NCI-H226 (cell line): Measurements from ENCODE around the gene UNC13C.

Source experiments
- DNase-seq: peaks from one replicate; pipeline ENCODE4 v3.0.0-alpha.2; 2015

UNC13C gene

DNA sequence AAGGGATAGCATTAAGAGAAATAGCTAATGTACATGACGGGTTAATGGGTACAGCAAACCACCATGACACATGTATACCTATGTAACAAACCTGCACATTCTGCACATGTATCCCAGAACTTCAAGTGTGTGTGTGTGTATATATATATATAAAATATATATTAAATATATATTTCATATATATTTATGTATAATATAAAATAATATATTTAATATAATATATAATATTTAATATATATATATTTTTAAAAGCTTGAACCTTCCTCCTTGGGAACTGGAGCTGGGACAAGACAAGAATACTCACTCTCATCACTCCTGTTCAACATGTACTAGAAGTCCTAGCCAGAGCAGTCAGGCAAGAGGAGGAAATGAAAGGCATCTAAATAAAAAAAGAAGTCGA, 149.3 kb downstream of the UNC13C start:
- no peak for DNase-seq

- peak; percentile 9 for DNase-seq
Measured at GRCh38 chr15:54131410-54131809, 153.2 kb downstream of the UNC13C start.

DNA sequence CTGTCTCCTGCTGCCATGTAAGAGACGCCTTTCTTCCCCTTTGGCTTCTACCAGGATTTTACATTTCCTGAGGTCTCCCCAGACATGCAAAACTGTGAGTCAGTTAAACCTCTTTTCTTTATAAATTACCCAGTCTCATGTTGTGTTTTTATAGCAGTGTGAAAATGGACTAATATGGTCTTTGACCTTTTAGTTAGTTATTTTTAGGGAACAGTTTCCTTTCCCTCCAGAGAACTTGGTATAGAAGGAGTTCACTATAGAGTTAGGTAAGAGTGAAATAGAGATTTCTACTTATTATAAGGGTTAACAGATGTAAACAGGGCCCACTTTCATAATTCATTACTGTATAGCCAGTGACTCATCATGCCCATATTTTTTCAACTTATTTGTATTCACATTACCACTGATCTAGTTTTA, 170.9 kb downstream of the UNC13C start:
- no peak for DNase-seq

DNA sequence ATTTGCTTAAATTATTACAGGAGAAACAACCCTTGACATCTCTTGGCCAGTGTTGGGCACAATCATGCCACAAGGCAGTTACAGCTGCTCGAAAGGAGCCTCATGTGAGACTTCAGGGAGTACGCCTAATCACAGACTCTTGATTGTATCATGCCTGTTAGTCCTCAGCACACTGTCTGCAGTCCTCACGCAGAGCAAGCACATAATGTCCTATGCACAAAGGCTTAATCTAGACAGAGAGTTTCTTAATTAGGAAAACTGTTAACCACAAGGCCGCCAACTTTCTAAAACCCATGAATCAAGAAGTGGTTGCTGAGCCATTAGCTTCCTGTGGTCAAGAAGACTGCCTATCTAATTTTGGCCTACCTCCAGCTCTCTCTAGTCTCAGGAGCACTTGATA, 172.0 kb downstream of the UNC13C start:
- DNase-seq: peak; percentile 29

- DNase-seq: no peak
Measured at GRCh38 chr15:54159012-54159411, 180.8 kb downstream of the UNC13C start.

DNA sequence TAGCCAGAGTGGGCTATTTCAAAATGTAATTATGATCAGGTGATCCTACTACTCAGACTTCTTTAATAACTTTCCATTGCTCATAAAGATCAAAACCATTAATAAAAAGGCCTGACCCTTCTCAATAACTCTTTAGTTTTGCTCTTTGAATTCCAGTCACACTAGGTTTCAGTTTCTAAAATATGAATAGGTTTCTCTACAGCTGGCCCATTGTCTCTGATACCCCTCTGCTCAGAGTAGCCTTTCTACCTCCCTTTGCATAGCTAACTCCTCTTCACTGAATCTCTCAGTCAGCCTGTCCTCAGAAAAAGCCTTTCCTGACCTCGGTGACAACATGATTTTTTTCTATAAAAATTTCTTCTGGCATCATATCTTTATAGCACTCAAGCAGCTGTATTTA, 209.1 kb downstream of the UNC13C start:
- no peak for DNase-seq

DNA sequence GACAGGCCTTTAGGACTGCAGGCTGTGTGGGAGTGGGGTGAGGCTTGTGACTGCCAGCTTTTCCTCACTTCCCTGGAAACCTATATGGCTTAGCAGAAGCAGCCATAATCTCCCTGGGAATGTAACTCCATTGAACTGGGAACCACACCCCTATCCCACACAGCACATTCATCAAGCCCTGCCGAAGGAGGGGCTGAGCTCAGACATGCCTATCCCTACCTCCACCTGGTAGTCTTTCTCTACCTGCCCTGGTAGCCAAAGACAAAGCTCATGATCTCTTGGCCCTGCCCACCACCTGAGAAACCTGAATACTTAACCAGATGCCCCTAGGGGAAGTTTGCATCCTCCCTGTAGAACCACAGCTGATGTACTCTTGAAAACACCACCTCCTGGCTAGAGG, 219.8 kb downstream of the UNC13C start:
- DNase-seq: no peak

DNA sequence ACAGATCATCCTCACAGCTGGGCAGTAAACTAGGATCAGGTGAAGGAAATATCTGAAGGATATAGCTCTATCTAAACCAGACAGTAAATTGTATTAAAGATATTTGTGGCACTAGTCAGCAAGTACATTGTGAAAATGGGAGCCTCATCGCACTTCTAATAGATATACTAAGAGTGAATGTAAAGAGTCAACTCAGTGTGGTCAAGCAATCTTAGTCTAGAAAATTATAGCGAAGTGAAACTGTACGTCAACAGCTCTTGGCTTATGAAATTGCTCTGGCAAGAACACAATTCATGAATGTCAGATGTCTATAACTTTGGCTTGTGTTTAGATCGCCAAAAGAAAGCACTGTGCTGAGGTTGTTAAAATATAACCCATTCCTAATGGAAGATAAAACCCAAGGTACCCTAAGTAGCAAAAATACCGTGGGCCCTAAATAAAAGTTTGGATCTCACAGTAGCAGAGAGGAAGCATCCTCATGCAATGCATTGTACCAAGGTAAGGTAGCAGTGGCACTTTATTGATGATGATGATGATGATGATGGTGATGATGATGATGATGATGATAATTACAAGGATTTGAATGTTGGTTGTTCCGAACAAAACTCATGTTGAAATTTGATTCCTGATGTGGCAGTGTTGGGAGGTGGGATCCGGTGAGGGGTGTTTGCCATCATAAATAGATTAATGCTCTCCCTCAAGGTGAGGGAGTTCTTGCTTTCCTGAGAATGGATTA, 228.5 kb downstream of the UNC13C start:
- no peak for DNase-seq

DNA sequence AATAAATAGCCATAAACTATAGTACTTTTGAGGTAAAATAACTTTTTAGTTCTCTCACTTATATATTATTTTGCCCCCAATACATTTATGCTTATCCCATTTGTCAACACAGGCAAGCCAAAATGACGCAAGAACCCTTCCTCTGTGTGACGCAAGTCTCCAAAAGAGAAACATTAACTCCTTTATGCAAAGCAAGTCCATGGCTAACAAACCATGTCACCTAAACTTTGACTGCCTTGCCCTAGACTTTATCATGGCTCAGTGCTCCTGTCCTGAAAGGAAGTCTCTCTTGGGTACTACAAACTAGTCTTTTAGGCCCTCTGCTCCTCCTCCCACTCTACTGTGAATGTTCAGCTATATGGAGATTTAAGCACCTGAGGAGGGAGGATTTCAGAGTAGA, 230.5 kb downstream of the UNC13C start:
- no peak for DNase-seq

GRCh38 chr15:54212635-54213034, 234.4 kb downstream of the UNC13C start:
- DNase-seq: no peak

- no peak for DNase-seq
Measured at GRCh38 chr15:54226455-54226854, 248.2 kb downstream of the UNC13C start.

DNA sequence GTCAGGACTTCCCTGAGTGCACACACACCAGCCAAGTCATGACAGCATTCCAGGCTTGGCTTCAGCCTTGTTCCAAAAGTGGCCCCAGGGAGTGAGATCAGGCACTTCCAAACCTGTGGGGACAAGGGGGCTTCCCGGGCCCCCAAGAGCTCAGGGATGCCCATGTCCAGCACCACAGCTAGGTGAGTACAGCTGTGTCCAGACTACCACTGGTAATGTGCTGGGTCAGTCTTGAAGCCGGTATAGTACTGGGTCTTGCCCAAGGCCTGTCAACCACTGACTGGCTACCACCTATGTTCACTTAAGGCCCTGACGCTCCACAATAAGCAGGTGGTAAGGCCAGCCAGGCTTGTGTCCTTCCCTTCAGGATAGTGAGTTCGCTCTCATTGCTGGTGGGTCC, 249.3 kb downstream of the UNC13C start:
- no peak for DNase-seq

DNA sequence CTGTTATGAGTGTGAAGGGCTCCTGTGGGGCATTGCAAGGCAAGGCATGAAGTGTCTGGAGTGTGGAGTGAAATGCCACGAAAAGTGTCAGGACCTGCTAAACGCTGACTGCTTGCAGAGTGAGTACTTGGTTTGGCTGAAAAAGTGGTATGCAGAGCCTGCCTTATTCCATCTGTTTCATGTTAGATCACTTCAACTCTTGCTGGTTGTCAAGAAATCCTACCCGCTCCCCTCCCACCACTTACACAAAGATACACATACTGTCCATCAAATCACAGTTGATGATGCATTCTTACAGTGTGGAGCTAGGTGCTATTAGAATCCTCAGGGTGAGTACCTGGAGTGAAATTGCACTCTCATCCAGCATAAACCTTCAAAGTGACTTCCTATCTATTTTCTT, 272.1 kb downstream of the UNC13C start:
- DNase-seq: no peak

GRCh38 chr15:54256190-54256589, 277.9 kb downstream of the UNC13C start:
- DNase-seq: no peak

- DNase-seq: no peak
Measured at GRCh38 chr15:54273928-54274327, 295.7 kb downstream of the UNC13C start.

- DNase-seq: no peak
Measured at GRCh38 chr15:54277834-54278233, 299.6 kb downstream of the UNC13C start.

- DNase-seq: no peak
Measured at GRCh38 chr15:54280726-54281125, 302.5 kb downstream of the UNC13C start.

DNA sequence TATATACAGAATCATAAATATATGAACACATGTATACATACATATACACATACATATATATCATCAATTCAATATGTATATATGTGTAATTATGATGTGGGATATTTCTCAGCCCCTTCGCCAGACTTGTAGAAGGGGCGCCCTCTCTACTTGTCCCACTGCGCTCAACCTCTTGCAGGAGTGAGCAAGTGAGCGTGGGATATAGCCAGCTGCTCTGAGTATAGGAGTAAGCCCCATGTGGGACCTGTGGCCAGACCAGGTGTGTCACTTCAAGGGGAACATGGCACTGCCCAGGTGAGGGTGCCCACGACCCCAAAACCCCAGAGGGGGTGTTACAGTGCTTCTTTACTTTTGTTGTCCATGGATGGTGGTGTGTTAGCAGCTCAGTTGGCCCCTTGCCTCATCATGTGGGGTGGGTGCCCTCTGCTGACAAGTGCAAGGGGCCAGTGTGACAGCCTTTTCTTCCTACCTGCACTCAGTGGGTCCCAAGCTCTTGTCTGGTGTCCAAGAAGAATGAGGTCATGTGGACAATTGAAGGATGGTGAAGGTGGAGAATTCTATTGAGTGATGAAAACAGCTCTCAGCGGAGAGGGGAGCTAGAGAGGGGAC, 304.1 kb downstream of the UNC13C start:
- no peak for DNase-seq

- DNase-seq: no peak
Measured at GRCh38 chr15:54288049-54288448, 309.8 kb downstream of the UNC13C start.

GRCh38 chr15:54289590-54290136, 311.4 kb downstream of the UNC13C start:
- DNase-seq: no peak

- no peak for DNase-seq
Measured at GRCh38 chr15:54298396-54298795, 320.2 kb downstream of the UNC13C start.

GRCh38 chr15:54304321-54304720, 326.1 kb downstream of the UNC13C start:
- peak; percentile 5 for DNase-seq

DNA sequence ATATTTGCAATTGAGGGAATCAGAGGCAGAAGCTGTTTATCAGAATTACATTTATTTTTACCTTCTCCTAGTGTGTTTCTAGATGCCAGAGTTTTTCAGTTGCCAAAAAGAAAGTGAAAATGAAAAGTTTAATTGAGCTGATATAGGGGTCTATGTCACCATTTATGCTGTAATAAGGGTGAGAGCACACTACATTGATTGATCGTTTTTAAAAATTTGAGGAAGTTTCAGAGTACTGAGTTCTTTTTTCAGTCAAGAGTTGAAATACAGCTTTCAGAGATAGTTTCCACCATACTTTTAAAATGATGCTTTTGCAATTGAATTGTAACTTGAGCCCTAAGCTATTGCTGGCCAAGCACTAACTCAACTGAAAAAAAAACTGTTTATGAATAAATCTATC, 326.9 kb downstream of the UNC13C start:
- no peak for DNase-seq

DNA sequence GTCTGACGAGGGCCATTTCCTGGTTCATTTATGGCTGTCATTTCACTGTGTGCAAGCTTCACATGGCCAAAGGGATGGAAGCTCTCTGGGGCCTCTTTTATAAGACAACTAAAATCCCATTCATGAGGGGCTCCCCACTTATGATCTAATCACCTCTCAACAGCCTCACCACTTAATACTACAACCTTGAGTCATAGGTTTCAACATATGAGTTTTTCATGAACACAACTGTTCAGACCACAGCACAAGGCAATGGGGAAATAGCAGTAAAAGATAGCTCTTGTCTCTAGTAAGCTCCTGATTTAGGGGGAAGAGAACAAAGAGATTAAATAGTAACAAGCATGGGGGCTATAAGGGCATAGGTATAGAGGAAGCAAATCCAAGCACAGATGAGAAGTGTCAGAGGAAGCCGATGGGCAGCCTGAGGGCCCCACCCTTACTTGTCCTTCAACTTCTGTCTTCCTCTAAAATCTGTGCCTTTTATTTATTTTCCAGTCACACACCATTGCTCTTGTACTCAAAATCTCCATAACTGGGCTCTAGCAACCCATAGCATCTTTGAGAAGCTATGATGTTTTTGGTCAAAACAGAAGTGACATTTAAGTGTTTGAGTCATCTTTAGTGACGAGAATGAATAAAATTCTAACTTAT, 329.1 kb downstream of the UNC13C start:
- no peak for DNase-seq
